Smooth muscle cell (in vitro differentiated cells): ENCODE results near the gene CNDP1. TPM values are rescaled to one million over a fixed set of nuclear protein-coding genes. Genes with fewer than 3 reads are reported as not detected.

Source experiments
- DNase-seq: peaks from one replicate; lab custom pipeline; 2025; ENCODE audit not compliant: unreplicated experiment; lab: John Stamatoyannopoulos, UW
- H2AFZ ChIP-seq: fragments of 200-600 bp; sonication (generic); 2 replicates; pipeline ENCODE4 v1.6.0; 2016; ENCODE audit warnings: antibody characterized with exemption, low read depth, mild to moderate bottlenecking
- H3F3A ChIP-seq: fragments of 200-600 bp; sonication (generic); 2 replicates; pipeline ENCODE4 v1.6.0; 2017; ENCODE audit warnings: antibody characterized with exemption, low read depth
- H3K27ac ChIP-seq: fragments of 200-600 bp; sonication (generic); 2 replicates; pipeline ENCODE4 v1.5.1; 2016; ENCODE audit warnings: low read depth, mild to moderate bottlenecking
- H3K27me3 ChIP-seq: fragments of 200-600 bp; sonication (generic); 2 replicates; pipeline ENCODE4 v1.6.1; 2016; ENCODE audit warnings: low read depth, mild to moderate bottlenecking
- H3K36me3 ChIP-seq: fragments of 200-600 bp; sonication (generic); 2 replicates; pipeline ENCODE4 v1.5.1; 2016; ENCODE audit warnings: low read depth
- H3K4me1 ChIP-seq: fragments of 200-600 bp; sonication (generic); 2 replicates; pipeline ENCODE4 v1.5.1; 2016; ENCODE audit warnings: low read depth
- H3K4me2 ChIP-seq: fragments of 200-600 bp; sonication (generic); 2 replicates; pipeline ENCODE4 v1.6.0; 2016; ENCODE audit warnings: mild to moderate bottlenecking
- H3K4me3 ChIP-seq: fragments of 200-600 bp; sonication (generic); 2 replicates; pipeline ENCODE4 v1.5.1; 2016; ENCODE audit warnings: mild to moderate bottlenecking
- H3K79me2 ChIP-seq: fragments of 200-600 bp; sonication (generic); 2 replicates; pipeline ENCODE4 v1.6.0; 2016; ENCODE audit warnings: low read depth, mild to moderate bottlenecking
- H3K9ac ChIP-seq: fragments of 200-600 bp; sonication (generic); 2 replicates; pipeline ENCODE4 v1.6.0; 2016; ENCODE audit warnings: low read depth
- H3K9me3 ChIP-seq: fragments of 200-600 bp; sonication (generic); replicated peaks from 2 replicates; pipeline ENCODE4 v1.5.1; 2016; ENCODE audit warnings: low read depth
- H4K20me1 ChIP-seq: fragments of 200-600 bp; sonication (generic); 2 replicates; pipeline ENCODE4 v1.6.0; 2016; ENCODE audit warnings: low read depth
- WGBS: methylation state at CpG from one replicate; pipeline ENCODE4 v1.1.7; 2016; ENCODE audit warnings: low lambda C conversion rate; 5-methylcytosine and 5-hydroxymethylcytosine counted together
- polyA plus RNA-seq: library from polyadenylated mRNA; unstranded; fragments of >200 nt; fragmentation: Nextera tagmentation; extraction: Ambion mirVana; gene quantifications from 2 replicates; pipeline ENCODE4 v1.2.1, GENCODE V29; 2016
- total RNA-seq: library from RNA; depleted of rRNA; stranded (reverse); fragments of >200 nt; gene quantifications from 2 replicates; pipeline ENCODE4 v1.2.3, GENCODE V29; 2014
- TF ChIP-seq, protein P1 (sequence below): fragments of 200-600 bp; sonication (generic); IDR thresholded peaks from 2 replicates; pipeline ENCODE4 v1.5.1; 2017; ENCODE audit warnings: borderline replicate concordance, mild to moderate bottlenecking, antibody characterized with exemption; ENCODE audit not compliant: insufficient read depth, poor library complexity, severe bottlenecking

Gene CNDP1
- total and polyA plus RNA-seq, 2 experiments from 2014 or later, result not detected

DNA sequence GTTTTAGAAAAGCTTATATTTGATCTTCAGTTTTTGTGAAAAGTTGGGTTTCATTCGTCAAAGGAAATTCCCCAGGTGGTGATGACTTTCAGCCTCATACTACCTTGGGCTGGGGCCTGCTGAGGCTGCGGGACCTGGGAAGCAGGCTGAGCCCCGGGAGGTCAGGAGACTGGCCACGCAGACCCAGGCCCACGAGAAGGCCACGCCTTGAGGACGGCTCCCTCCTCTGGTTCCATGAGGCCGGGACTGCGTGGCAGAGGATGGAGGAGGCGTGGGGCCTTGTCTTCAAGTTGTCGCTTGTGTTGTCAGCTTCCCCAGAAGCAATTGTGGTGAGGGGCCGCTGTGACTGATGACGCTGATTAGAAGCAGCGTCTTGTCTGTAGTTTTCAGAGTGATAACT, 26.4 kb upstream of the CNDP1 start:
- no peak for DNase-seq
- no peak overlapping the region for H3K27ac ChIP-seq
- H3K4me1 ChIP-seq, result no peaks in the 10 kb centered on the region
- no peak overlapping the region for H3K4me3 ChIP-seq
- H3F3A ChIP-seq, result no peaks in the 10 kb centered on the region
- no peaks in the 10 kb centered on the region for H3K9me3 ChIP-seq
- no peak overlapping the region for H3K9ac ChIP-seq
- WGBS, result 96% methylated on average over 14 of the region's 14 CpGs
- no peak overlapping the region for H2AFZ ChIP-seq
- H3K36me3 ChIP-seq, result no peaks in the 10 kb centered on the region
- no peak overlapping the region for H3K4me2 ChIP-seq
- H4K20me1 ChIP-seq, result peaks cover 16% of the 10 kb centered on the region
- no peaks in the 10 kb centered on the region for H3K27me3 ChIP-seq
- TF ChIP-seq, protein P1, sequence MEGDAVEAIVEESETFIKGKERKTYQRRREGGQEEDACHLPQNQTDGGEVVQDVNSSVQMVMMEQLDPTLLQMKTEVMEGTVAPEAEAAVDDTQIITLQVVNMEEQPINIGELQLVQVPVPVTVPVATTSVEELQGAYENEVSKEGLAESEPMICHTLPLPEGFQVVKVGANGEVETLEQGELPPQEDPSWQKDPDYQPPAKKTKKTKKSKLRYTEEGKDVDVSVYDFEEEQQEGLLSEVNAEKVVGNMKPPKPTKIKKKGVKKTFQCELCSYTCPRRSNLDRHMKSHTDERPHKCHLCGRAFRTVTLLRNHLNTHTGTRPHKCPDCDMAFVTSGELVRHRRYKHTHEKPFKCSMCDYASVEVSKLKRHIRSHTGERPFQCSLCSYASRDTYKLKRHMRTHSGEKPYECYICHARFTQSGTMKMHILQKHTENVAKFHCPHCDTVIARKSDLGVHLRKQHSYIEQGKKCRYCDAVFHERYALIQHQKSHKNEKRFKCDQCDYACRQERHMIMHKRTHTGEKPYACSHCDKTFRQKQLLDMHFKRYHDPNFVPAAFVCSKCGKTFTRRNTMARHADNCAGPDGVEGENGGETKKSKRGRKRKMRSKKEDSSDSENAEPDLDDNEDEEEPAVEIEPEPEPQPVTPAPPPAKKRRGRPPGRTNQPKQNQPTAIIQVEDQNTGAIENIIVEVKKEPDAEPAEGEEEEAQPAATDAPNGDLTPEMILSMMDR, result no peak
- no peaks in the 10 kb centered on the region for H3K79me2 ChIP-seq

GRCh38 chr18:74508366-74508765, 25.9 kb upstream of the CNDP1 start:
- no peaks in the 10 kb centered on the region for H3K36me3 ChIP-seq
- no peak overlapping the region for H3K4me2 ChIP-seq
- H2AFZ ChIP-seq, result no peak overlapping the region
- no peaks in the 10 kb centered on the region for H3K27me3 ChIP-seq
- H3K9ac ChIP-seq, result no peak overlapping the region
- H3K4me3 ChIP-seq, result no peak overlapping the region
- H3K9me3 ChIP-seq, result no peaks in the 10 kb centered on the region
- WGBS, result 93% methylated on average over 9 of the region's 9 CpGs
- peaks cover 14% of the 10 kb centered on the region for H4K20me1 ChIP-seq
- DNase-seq, result no peak
- no peaks in the 10 kb centered on the region for H3F3A ChIP-seq
- TF ChIP-seq, protein P1, result no peak
- no peaks in the 10 kb centered on the region for H3K79me2 ChIP-seq
- no peak overlapping the region for H3K27ac ChIP-seq
- H3K4me1 ChIP-seq, result no peaks in the 10 kb centered on the region

DNA sequence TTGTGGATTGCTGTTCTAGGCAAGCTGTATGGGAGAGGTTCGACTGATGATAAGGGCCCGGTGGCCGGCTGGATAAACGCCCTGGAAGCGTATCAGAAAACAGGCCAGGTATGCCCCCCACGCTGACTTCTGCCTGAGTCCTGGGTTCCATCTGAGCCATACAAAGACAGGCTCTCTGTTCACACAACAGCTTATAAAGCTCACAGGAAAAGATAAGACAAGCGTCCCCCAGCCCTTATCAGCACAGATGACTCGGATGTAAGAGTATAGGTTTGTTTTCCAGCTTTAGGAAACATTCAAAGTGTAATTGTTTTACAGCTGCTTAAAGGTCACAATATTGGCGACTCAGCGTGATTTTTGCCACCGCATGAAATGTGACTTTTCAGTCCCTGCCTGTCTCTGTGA, 25.5 kb upstream of the CNDP1 start:
- Histone ChIP-seq H3K9me3 (no peaks in the 10 kb centered on the region), H3K9ac (no peak overlapping the region), H3K4me3 (no peak overlapping the region), H3K79me2 (no peaks in the 10 kb centered on the region), H3K27me3 (no peaks in the 10 kb centered on the region), H3K36me3 (no peaks in the 10 kb centered on the region), H3K4me2 (no peak overlapping the region), H3F3A (no peaks in the 10 kb centered on the region), H3K27ac (no peak overlapping the region), H4K20me1 (peaks cover 14% of the 10 kb centered on the region), H3K4me1 (no peaks in the 10 kb centered on the region), H2AFZ (no peak overlapping the region)
- no peak for DNase-seq
- 75% methylated on average over 11 of the region's 11 CpGs for WGBS
- TF ChIP-seq, protein P1, result no peak
